Measurements from ENCODE around the gene EMX2.

DNA sequence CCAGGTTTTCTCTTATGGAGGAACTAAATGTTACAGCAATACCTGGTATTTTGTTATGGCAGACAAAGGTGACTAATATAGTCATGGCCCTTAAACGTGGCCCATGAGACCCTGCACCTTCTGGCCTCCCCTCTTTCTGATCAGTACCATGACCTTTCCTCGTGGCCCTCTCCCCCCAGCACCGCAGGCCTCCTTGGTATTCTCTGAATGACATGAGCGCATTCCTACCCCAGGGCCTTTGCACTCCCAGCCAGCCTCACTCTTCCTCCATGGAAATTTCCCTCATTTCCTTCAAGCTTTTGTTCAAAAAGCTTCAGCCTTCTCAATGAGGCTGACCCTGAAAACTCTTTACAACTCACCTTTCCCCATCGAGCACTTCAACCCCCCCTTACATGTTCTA is 46.5 kb upstream of the EMX2 start:
- TF ChIP-seq SIN3B (IDR thresholded peaks at IDR 0.05; ENCODE audit: low read length), result no peak
- TF ChIP-seq, protein P1, sequence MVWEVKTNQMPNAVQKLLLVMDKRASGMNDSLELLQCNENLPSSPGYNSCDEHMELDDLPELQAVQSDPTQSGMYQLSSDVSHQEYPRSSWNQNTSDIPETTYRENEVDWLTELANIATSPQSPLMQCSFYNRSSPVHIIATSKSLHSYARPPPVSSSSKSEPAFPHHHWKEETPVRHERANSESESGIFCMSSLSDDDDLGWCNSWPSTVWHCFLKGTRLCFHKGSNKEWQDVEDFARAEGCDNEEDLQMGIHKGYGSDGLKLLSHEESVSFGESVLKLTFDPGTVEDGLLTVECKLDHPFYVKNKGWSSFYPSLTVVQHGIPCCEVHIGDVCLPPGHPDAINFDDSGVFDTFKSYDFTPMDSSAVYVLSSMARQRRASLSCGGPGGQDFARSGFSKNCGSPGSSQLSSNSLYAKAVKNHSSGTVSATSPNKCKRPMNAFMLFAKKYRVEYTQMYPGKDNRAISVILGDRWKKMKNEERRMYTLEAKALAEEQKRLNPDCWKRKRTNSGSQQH (CRISPR knock-in tag; IDR thresholded peaks at IDR 0.05; ENCODE audit: low read depth), result no peak
- TF ChIP-seq TAF1 (CRISPR knock-in tag; IDR thresholded peaks at IDR 0.05), result no peak
- TF ChIP-seq JUND (CRISPR knock-in tag; IDR thresholded peaks at IDR 0.05), result no peak
- TF ChIP-seq, protein P2, sequence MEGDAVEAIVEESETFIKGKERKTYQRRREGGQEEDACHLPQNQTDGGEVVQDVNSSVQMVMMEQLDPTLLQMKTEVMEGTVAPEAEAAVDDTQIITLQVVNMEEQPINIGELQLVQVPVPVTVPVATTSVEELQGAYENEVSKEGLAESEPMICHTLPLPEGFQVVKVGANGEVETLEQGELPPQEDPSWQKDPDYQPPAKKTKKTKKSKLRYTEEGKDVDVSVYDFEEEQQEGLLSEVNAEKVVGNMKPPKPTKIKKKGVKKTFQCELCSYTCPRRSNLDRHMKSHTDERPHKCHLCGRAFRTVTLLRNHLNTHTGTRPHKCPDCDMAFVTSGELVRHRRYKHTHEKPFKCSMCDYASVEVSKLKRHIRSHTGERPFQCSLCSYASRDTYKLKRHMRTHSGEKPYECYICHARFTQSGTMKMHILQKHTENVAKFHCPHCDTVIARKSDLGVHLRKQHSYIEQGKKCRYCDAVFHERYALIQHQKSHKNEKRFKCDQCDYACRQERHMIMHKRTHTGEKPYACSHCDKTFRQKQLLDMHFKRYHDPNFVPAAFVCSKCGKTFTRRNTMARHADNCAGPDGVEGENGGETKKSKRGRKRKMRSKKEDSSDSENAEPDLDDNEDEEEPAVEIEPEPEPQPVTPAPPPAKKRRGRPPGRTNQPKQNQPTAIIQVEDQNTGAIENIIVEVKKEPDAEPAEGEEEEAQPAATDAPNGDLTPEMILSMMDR (CRISPR knock-in tag; IDR thresholded peaks at IDR 0.05), result no peak
